Neural cell (in vitro differentiated cells): ENCODE measurements around the gene MTFMT.

Experiments
- CTCF ChIP-seq: fragments of 450-650 bp; IDR thresholded peaks from 2 replicates; pipeline ENCODE4 v1.5.1; 2014; ENCODE audit warnings: antibody characterized with exemption, mild to moderate bottlenecking, moderate library complexity; ENCODE audit not compliant: poor library complexity, severe bottlenecking
- RAD21 ChIP-seq: fragments of 450-650 bp; conservative IDR thresholded peaks from 2 replicates; pipeline ENCODE4 v1.6.1; 2014; ENCODE audit warnings: antibody characterized with exemption, mild to moderate bottlenecking, moderate library complexity
- REST ChIP-seq: IDR thresholded peaks from 2 replicates; pipeline ENCODE4 v1.6.1; 2012; ENCODE audit warnings: borderline replicate concordance

- TF ChIP-seq CTCF (no peak), REST (no peak), RAD21 (no peak)
Measured at GRCh38 chr15:65056106-65056505, 26.7 kb upstream of the MTFMT start.
